ENCODE data around the gene NPAS3. TPM values are rescaled to one million over a fixed set of nuclear protein-coding genes. Genes with fewer than 3 reads are reported as not detected.

The NPAS3 gene
- total and polyA plus RNA-seq, 2 of the 13 experiments (the other 11 are each of a cell fraction or from before 2014, with no cell fraction given): not detected

DNA sequence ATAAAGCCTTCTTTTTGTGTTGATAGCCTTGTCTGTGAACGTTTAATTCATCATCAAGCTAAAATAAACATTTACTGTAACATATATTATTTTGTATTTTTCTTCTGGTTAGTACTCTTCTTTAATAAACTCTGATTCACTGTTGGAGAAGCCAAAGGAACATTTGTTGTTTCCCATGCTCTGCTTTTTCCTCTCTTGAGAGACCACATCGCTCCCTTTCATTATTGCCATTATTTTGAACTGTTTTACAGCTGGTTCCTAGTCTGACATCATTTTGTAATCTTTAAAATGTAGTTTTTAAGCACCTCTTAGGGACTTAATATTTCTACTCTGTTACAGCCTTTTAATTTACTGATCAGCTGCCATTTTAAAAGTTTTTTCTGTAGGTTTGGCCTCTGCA, 301.8 kb downstream of the NPAS3 start (continued):
- TF ChIP-seq, protein P1, sequence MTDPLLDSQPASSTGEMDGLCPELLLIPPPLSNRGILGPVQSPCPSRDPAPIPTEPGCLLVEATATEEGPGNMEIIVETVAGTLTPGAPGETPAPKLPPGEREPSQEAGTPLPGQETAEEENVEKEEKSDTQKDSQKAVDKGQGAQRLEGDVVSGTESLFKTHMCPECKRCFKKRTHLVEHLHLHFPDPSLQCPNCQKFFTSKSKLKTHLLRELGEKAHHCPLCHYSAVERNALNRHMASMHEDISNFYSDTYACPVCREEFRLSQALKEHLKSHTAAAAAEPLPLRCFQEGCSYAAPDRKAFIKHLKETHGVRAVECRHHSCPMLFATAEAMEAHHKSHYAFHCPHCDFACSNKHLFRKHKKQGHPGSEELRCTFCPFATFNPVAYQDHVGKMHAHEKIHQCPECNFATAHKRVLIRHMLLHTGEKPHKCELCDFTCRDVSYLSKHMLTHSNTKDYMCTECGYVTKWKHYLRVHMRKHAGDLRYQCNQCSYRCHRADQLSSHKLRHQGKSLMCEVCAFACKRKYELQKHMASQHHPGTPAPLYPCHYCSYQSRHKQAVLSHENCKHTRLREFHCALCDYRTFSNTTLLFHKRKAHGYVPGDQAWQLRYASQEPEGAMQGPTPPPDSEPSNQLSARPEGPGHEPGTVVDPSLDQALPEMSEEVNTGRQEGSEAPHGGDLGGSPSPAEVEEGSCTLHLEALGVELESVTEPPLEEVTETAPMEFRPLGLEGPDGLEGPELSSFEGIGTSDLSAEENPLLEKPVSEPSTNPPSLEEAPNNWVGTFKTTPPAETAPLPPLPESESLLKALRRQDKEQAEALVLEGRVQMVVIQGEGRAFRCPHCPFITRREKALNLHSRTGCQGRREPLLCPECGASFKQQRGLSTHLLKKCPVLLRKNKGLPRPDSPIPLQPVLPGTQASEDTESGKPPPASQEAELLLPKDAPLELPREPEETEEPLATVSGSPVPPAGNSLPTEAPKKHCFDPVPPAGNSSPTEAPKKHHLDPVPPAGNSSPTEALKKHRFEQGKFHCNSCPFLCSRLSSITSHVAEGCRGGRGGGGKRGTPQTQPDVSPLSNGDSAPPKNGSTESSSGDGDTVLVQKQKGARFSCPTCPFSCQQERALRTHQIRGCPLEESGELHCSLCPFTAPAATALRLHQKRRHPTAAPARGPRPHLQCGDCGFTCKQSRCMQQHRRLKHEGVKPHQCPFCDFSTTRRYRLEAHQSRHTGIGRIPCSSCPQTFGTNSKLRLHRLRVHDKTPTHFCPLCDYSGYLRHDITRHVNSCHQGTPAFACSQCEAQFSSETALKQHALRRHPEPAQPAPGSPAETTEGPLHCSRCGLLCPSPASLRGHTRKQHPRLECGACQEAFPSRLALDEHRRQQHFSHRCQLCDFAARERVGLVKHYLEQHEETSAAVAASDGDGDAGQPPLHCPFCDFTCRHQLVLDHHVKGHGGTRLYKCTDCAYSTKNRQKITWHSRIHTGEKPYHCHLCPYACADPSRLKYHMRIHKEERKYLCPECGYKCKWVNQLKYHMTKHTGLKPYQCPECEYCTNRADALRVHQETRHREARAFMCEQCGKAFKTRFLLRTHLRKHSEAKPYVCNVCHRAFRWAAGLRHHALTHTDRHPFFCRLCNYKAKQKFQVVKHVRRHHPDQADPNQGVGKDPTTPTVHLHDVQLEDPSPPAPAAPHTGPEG (CRISPR knock-in tag; IDR thresholded peaks at IDR 0.05): no peak
- TF ChIP-seq, protein P2, sequence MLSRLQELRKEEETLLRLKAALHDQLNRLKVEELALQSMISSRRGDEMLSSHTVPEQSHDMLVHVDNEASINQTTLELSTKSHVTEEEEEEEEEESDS (CRISPR knock-in tag; IDR thresholded peaks at IDR 0.05; ENCODE audit: borderline replicate concordance): no peak
- TF ChIP-seq, protein P3, sequence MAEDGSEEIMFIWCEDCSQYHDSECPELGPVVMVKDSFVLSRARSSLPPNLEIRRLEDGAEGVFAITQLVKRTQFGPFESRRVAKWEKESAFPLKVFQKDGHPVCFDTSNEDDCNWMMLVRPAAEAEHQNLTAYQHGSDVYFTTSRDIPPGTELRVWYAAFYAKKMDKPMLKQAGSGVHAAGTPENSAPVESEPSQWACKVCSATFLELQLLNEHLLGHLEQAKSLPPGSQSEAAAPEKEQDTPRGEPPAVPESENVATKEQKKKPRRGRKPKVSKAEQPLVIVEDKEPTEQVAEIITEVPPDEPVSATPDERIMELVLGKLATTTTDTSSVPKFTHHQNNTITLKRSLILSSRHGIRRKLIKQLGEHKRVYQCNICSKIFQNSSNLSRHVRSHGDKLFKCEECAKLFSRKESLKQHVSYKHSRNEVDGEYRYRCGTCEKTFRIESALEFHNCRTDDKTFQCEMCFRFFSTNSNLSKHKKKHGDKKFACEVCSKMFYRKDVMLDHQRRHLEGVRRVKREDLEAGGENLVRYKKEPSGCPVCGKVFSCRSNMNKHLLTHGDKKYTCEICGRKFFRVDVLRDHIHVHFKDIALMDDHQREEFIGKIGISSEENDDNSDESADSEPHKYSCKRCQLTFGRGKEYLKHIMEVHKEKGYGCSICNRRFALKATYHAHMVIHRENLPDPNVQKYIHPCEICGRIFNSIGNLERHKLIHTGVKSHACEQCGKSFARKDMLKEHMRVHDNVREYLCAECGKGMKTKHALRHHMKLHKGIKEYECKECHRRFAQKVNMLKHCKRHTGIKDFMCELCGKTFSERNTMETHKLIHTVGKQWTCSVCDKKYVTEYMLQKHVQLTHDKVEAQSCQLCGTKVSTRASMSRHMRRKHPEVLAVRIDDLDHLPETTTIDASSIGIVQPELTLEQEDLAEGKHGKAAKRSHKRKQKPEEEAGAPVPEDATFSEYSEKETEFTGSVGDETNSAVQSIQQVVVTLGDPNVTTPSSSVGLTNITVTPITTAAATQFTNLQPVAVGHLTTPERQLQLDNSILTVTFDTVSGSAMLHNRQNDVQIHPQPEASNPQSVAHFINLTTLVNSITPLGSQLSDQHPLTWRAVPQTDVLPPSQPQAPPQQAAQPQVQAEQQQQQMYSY (CRISPR knock-in tag; IDR thresholded peaks at IDR 0.05): no peak
- no peak for TF ChIP-seq ZNF597 (CRISPR knock-in tag; IDR thresholded peaks at IDR 0.05)

Data from HepG2 (cell line).